ENCODE data around the gene RFX4. TPM values are rescaled to one million over a fixed set of nuclear protein-coding genes. Genes with fewer than 3 reads are reported as not detected.

RFX4 gene
- total and polyA plus RNA-seq, 2 donors (not counting 1 experiment from before 2014, with no cell fraction given): not detected

DNA sequence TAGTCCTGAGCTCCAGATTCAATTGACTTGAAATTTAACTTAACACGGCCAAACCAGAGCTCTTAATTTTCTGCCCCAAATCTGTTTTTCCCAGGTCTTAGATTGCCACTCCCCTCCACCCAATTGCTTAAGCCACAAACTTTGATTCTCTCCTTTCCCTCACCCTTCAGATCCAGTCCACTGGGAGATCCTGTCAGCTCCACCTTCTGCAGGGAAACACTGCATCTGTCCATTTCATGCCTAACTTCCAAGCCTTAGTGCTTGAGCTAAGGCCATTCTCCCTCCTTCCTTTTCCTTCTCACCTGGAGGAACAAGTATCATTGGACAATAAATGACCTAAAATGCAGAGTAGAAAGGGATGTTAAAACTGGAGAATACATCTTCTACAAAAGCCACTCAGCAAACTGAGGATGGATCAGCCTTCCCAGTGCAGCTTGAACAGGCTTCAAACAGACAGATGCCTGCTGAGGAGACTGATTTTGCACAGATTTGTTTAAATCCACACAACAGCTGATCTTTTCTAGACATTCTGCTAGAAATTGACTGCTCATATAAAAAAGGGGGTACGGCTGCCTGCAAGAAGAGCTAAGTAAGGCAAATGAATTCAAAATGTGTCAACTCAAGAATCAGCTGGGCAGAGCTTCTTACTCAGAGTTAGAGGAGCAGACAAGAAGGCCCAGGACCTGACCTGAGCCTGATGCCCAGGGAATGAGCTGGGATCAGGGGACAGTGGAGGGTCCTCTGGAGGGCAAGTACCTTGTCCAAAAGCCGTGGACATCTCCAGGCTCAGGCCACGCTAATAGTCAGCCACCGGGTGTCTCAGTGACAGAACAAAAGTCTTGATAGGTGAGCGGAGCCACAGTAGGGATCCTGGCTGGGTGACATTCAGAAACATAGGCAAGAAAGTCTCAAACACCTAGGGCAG lies 110.4 kb downstream of the RFX4 start:
- TF ChIP-seq, protein P1, sequence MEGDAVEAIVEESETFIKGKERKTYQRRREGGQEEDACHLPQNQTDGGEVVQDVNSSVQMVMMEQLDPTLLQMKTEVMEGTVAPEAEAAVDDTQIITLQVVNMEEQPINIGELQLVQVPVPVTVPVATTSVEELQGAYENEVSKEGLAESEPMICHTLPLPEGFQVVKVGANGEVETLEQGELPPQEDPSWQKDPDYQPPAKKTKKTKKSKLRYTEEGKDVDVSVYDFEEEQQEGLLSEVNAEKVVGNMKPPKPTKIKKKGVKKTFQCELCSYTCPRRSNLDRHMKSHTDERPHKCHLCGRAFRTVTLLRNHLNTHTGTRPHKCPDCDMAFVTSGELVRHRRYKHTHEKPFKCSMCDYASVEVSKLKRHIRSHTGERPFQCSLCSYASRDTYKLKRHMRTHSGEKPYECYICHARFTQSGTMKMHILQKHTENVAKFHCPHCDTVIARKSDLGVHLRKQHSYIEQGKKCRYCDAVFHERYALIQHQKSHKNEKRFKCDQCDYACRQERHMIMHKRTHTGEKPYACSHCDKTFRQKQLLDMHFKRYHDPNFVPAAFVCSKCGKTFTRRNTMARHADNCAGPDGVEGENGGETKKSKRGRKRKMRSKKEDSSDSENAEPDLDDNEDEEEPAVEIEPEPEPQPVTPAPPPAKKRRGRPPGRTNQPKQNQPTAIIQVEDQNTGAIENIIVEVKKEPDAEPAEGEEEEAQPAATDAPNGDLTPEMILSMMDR (conservative IDR thresholded peaks at IDR 0.05 in 1 of 2, IDR thresholded peaks at IDR 0.05 in 1 of 2; ENCODE audit: low read depth in 1 of 2, low read length in 2 of 2): no peak
- TF ChIP-seq EZH2 (IDR thresholded peaks at IDR 0.05; ENCODE audit: low read length, missing control alignments): no peak
- no peaks in the 10 kb centered on the region for H3K9me3 ChIP-seq (ENCODE audit: control insufficient read depth, insufficient read depth, low read depth, low read length)
- H3K4me3 ChIP-seq (replicated peaks in 1 of 4; ENCODE audit: control extremely low read depth in 1 of 4, insufficient read depth in 1 of 4, low read depth in 3 of 4, low read length in 4 of 4): no peak overlapping the region
- no peaks in the 10 kb centered on the region for H3K79me2 ChIP-seq (ENCODE audit: control insufficient read depth, insufficient read depth, low read length)
- H3K27ac ChIP-seq (ENCODE audit: insufficient read depth, low read length): no peak overlapping the region
- no peaks in the 10 kb centered on the region for H3K36me3 ChIP-seq (ENCODE audit: control insufficient read depth, insufficient read depth, low read length)
- H3K27me3 ChIP-seq (ENCODE audit: control insufficient read depth, insufficient read depth, low read length): no peaks in the 10 kb centered on the region
- no peaks in the 10 kb centered on the region for H3K4me1 ChIP-seq (ENCODE audit: control insufficient read depth, extremely low read depth, insufficient read depth, low read length)
- H3K9ac ChIP-seq (ENCODE audit: insufficient read depth, low read length): no peak overlapping the region
- DNase-seq (ENCODE audit: low read depth in 2 of 2): no peak
- H3K4me2 ChIP-seq (ENCODE audit: extremely low read depth, insufficient read depth, low read length): no peak overlapping the region
- H2AFZ ChIP-seq (ENCODE audit: low read length): no peak overlapping the region
- H4K20me1 ChIP-seq (ENCODE audit: control insufficient read depth, extremely low read depth, insufficient read depth, low read length): no peaks in the 10 kb centered on the region

- Histone ChIP-seq H3K9me3 (ENCODE audit: control insufficient read depth, insufficient read depth, low read depth, low read length) (no peaks in the 10 kb centered on the region), H3K36me3 (ENCODE audit: control insufficient read depth, insufficient read depth, low read length) (no peaks in the 10 kb centered on the region), H3K79me2 (ENCODE audit: control insufficient read depth, insufficient read depth, low read length) (no peaks in the 10 kb centered on the region), H4K20me1 (ENCODE audit: control insufficient read depth, extremely low read depth, insufficient read depth, low read length) (no peaks in the 10 kb centered on the region), H3K4me3 (replicated peaks in 1 of 4; ENCODE audit: control extremely low read depth in 1 of 4, insufficient read depth in 1 of 4, low read depth in 3 of 4, low read length in 4 of 4) (no peak overlapping the region), H3K27ac (ENCODE audit: insufficient read depth, low read length) (no peak overlapping the region), H2AFZ (ENCODE audit: low read length) (no peak overlapping the region), H3K4me2 (ENCODE audit: extremely low read depth, insufficient read depth, low read length) (no peak overlapping the region), H3K4me1 (ENCODE audit: control insufficient read depth, extremely low read depth, insufficient read depth, low read length) (no peaks in the 10 kb centered on the region), H3K27me3 (ENCODE audit: control insufficient read depth, insufficient read depth, low read length) (no peaks in the 10 kb centered on the region), H3K9ac (ENCODE audit: insufficient read depth, low read length) (no peak overlapping the region)
- no peak for DNase-seq (ENCODE audit: low read depth in 2 of 2)
- TF ChIP-seq, protein P1 (conservative IDR thresholded peaks at IDR 0.05 in 1 of 2, IDR thresholded peaks at IDR 0.05 in 1 of 2; ENCODE audit: low read depth in 1 of 2, low read length in 2 of 2): no peak
- TF ChIP-seq EZH2 (IDR thresholded peaks at IDR 0.05; ENCODE audit: low read length, missing control alignments): no peak
These were observed 113.3 kb downstream of the RFX4 start for GRCh38 chr12:106696071-106696470.

GRCh38 chr12:106696681-106697417 lies 114.0 kb downstream of the RFX4 start:
- Histone ChIP-seq H3K27ac (ENCODE audit: insufficient read depth, low read length) (no peak overlapping the region), H3K4me3 (replicated peaks in 1 of 4; ENCODE audit: control extremely low read depth in 1 of 4, insufficient read depth in 1 of 4, low read depth in 3 of 4, low read length in 4 of 4) (no peak overlapping the region), H3K4me2 (ENCODE audit: extremely low read depth, insufficient read depth, low read length) (no peak overlapping the region), H3K4me1 (ENCODE audit: control insufficient read depth, extremely low read depth, insufficient read depth, low read length) (no peaks in the 10 kb centered on the region), H3K27me3 (ENCODE audit: control insufficient read depth, insufficient read depth, low read length) (no peaks in the 10 kb centered on the region), H4K20me1 (ENCODE audit: control insufficient read depth, extremely low read depth, insufficient read depth, low read length) (no peaks in the 10 kb centered on the region), H3K9me3 (ENCODE audit: control insufficient read depth, insufficient read depth, low read depth, low read length) (no peaks in the 10 kb centered on the region), H3K36me3 (ENCODE audit: control insufficient read depth, insufficient read depth, low read length) (no peaks in the 10 kb centered on the region), H3K79me2 (ENCODE audit: control insufficient read depth, insufficient read depth, low read length) (no peaks in the 10 kb centered on the region), H3K9ac (ENCODE audit: insufficient read depth, low read length) (no peak overlapping the region), H2AFZ (ENCODE audit: low read length) (no peak overlapping the region)
- TF ChIP-seq, protein P1 (conservative IDR thresholded peaks at IDR 0.05 in 1 of 2, IDR thresholded peaks at IDR 0.05 in 1 of 2; ENCODE audit: low read depth in 1 of 2, low read length in 2 of 2): no peak
- no peak for TF ChIP-seq EZH2 (IDR thresholded peaks at IDR 0.05; ENCODE audit: low read length, missing control alignments)
- DNase-seq (ENCODE audit: low read depth in 2 of 2): no peak
